ENCODE data around the gene SRSF2. TPM values are rescaled to one million over a fixed set of nuclear protein-coding genes. Genes with fewer than 3 reads are reported as not detected.
A peak's percentile ranks its signal among the peaks of the same experiment; 100 is the strongest.

SRSF2 gene
- total and polyA plus RNA-seq, 9 of the 15 experiments (the other 6 are each of a cell fraction or from before 2014, with no cell fraction given) = 161 to 583 (median 393) TPM

GRCh38 chr17:76737082-76737675 lies at the start of gene SRSF2 (continued):
- no peak for TF ChIP-seq CHD7 (IDR thresholded peaks at IDR 0.05; ENCODE audit: low read depth, low read length)
- peak; percentile 97 for TF ChIP-seq E2F8 (IDR thresholded peaks at IDR 0.05; ENCODE audit: low read depth, partially characterized antibody)
- no peak for TF ChIP-seq RNF219 (CRISPR knock-in tag; IDR thresholded peaks at IDR 0.05)
- TF ChIP-seq ZNF696 (CRISPR knock-in tag; conservative IDR thresholded peaks at IDR 0.05) = no peak
- TF ChIP-seq ZSCAN29 (IDR thresholded peaks at IDR 0.05) = no peak
- no peak for TF ChIP-seq HLTF (IDR thresholded peaks at IDR 0.05)
- no peak for TF ChIP-seq FOXO4 (CRISPR knock-in tag; IDR thresholded peaks at IDR 0.05)
- TF ChIP-seq HNRNPUL1 (IDR thresholded peaks at IDR 0.05; ENCODE audit: low read length) = no peak
- TF ChIP-seq SPI1 (IDR thresholded peaks at IDR 0.05; ENCODE audit: borderline replicate concordance, low read depth, low read length) = 0 out of 2 replicates have a peak, but pooled peaks have one; percentile 20
- TF ChIP-seq PHTF2 (CRISPR knock-in tag; IDR thresholded peaks at IDR 0.05) = no peak

Data from K562 (cell line).